ENCODE results near the gene NES.
A peak's percentile ranks its signal among the peaks of the same experiment; 100 is the strongest.

NES gene

GRCh38 chr1:156644640-156645039 lies 32.6 kb downstream of the NES start:
- TF ChIP-seq MAX (IDR thresholded peaks at IDR 0.05; ENCODE audit: low read depth, low read length) (no peak), POLR2A (IDR thresholded peaks at IDR 0.05; ENCODE audit: extremely low read depth, insufficient read length) (no peak), MYC (IDR thresholded peaks at IDR 0.05; ENCODE audit: low read depth, low read length) (no peak), CTCF (IDR thresholded peaks at IDR 0.05; ENCODE audit: low read depth, low read length) (no peak)

GRCh38 chr1:156644146-156644545 lies 33.1 kb downstream of the NES start:
- H3K4me3 ChIP-seq (ENCODE audit: low read depth, low read length): no peak overlapping the region
- DNase-seq (ENCODE audit: low read depth): no peak
- TF ChIP-seq POLR2A (IDR thresholded peaks at IDR 0.05; ENCODE audit: extremely low read depth, insufficient read length): no peak
- TF ChIP-seq MYC (IDR thresholded peaks at IDR 0.05; ENCODE audit: low read depth, low read length): no peak
- no peak for TF ChIP-seq CTCF (IDR thresholded peaks at IDR 0.05; ENCODE audit: low read depth, low read length)
- no peak for TF ChIP-seq MAX (IDR thresholded peaks at IDR 0.05; ENCODE audit: low read depth, low read length)

More at GRCh38 chr1:156644640-156645039, 32.6 kb downstream of the NES start:
- H3K4me3 ChIP-seq (ENCODE audit: low read depth, low read length): no peak overlapping the region
- no peak for DNase-seq (ENCODE audit: low read depth)

GRCh38 chr1:156643778-156644092 lies 33.5 kb downstream of the NES start:
- peak; percentile 77 for DNase-seq (ENCODE audit: low read depth)
- 0 out of 2 replicates have a peak, but pooled peaks have one; percentile 29 for TF ChIP-seq MYC (IDR thresholded peaks at IDR 0.05; ENCODE audit: low read depth, low read length)
- no peak for TF ChIP-seq CTCF (IDR thresholded peaks at IDR 0.05; ENCODE audit: low read depth, low read length)
- TF ChIP-seq POLR2A (IDR thresholded peaks at IDR 0.05; ENCODE audit: extremely low read depth, insufficient read length): no peak
- TF ChIP-seq MAX (IDR thresholded peaks at IDR 0.05; ENCODE audit: low read depth, low read length): peak; percentile 79
- H3K4me3 ChIP-seq (ENCODE audit: low read depth, low read length): no peak overlapping the region

GRCh38 chr1:156643049-156643777 lies 34.0 kb downstream of the NES start:
- DNase-seq (ENCODE audit: low read depth): no peak
- H3K4me3 ChIP-seq (ENCODE audit: low read depth, low read length): no peak overlapping the region
- TF ChIP-seq POLR2A (IDR thresholded peaks at IDR 0.05; ENCODE audit: extremely low read depth, insufficient read length): no peak
- TF ChIP-seq MAX (IDR thresholded peaks at IDR 0.05; ENCODE audit: low read depth, low read length): no peak
- TF ChIP-seq CTCF (IDR thresholded peaks at IDR 0.05; ENCODE audit: low read depth, low read length): no peak
- no peak for TF ChIP-seq MYC (IDR thresholded peaks at IDR 0.05; ENCODE audit: low read depth, low read length)

- TF ChIP-seq MAX (IDR thresholded peaks at IDR 0.05; ENCODE audit: low read depth, low read length): no peak
- TF ChIP-seq POLR2A (IDR thresholded peaks at IDR 0.05; ENCODE audit: extremely low read depth, insufficient read length): no peak
- no peak for TF ChIP-seq MYC (IDR thresholded peaks at IDR 0.05; ENCODE audit: low read depth, low read length)
- no peak for TF ChIP-seq CTCF (IDR thresholded peaks at IDR 0.05; ENCODE audit: low read depth, low read length)
- H3K4me3 ChIP-seq (ENCODE audit: low read depth, low read length): no peak overlapping the region
- no peak for DNase-seq (ENCODE audit: low read depth)
These were observed 34.8 kb downstream of the NES start for GRCh38 chr1:156642265-156643048.
